NCI-H748 (cell line): Measurements from ENCODE around the gene MICAL3.
A peak's percentile ranks its signal among the peaks of the same experiment; 100 is the strongest.

Source experiments
- DNase-seq: peaks from one replicate; lab custom pipeline; 2025; ENCODE audit not compliant: unreplicated experiment; lab: John Stamatoyannopoulos, UW

Gene MICAL3

GRCh38 chr22:17917490-17917983 is 106.8 kb downstream of the MICAL3 start:
- DNase-seq: peak; percentile 12

GRCh38 chr22:17916226-17916889 is 108.0 kb downstream of the MICAL3 start:
- DNase-seq: no peak

- no peak for DNase-seq
Observed at GRCh38 chr22:17915676-17916075, 108.7 kb downstream of the MICAL3 start.

- DNase-seq: no peak
Observed at GRCh38 chr22:17915188-17915587, 109.2 kb downstream of the MICAL3 start.

GRCh38 chr22:17914474-17914873 is 109.9 kb downstream of the MICAL3 start:
- DNase-seq: no peak

- DNase-seq: no peak
Observed at GRCh38 chr22:17913801-17914347, 110.5 kb downstream of the MICAL3 start.

- DNase-seq: no peak
Observed at GRCh38 chr22:17912945-17913721, 111.2 kb downstream of the MICAL3 start.

GRCh38 chr22:17911887-17912286 is 112.5 kb downstream of the MICAL3 start:
- no peak for DNase-seq

- no peak for DNase-seq
Observed at GRCh38 chr22:17911312-17911705, 113.1 kb downstream of the MICAL3 start.

GRCh38 chr22:17910561-17911311 is 113.6 kb downstream of the MICAL3 start:
- DNase-seq: no peak

GRCh38 chr22:17907748-17908051 is 116.7 kb downstream of the MICAL3 start:
- no peak for DNase-seq

GRCh38 chr22:17906978-17907747 is 117.2 kb downstream of the MICAL3 start:
- no peak for DNase-seq

GRCh38 chr22:17905445-17905844 is 118.9 kb downstream of the MICAL3 start:
- DNase-seq: no peak

GRCh38 chr22:17903564-17904295 is 120.6 kb downstream of the MICAL3 start:
- DNase-seq: no peak

GRCh38 chr22:17902960-17903359 is 121.4 kb downstream of the MICAL3 start:
- DNase-seq: no peak

- no peak for DNase-seq
Observed at GRCh38 chr22:17898375-17898774, 126.0 kb downstream of the MICAL3 start.

GRCh38 chr22:17897858-17898257 is 126.5 kb downstream of the MICAL3 start:
- DNase-seq: no peak

- DNase-seq: no peak
Observed at GRCh38 chr22:17897426-17897825, 126.9 kb downstream of the MICAL3 start.

GRCh38 chr22:17896586-17896985 is 127.8 kb downstream of the MICAL3 start:
- DNase-seq: no peak

- DNase-seq: no peak
Observed at GRCh38 chr22:17893900-17894535, 130.3 kb downstream of the MICAL3 start.
